HG03175 (cell line): Measurements from ENCODE around the gene SLC25A41.

Experiments
- ATAC-seq: cut with Tn5 transposase; IDR thresholded peaks from one replicate; pipeline ENCODE4 v1.9.1; 2021; ENCODE audit warnings: mild to moderate bottlenecking, moderate library complexity; ENCODE audit not compliant: unreplicated experiment

Gene SLC25A41

GRCh38 chr19:6433663-6434062 lies at the start of gene SLC25A41:
TSS of gene SLC25A41 (minus strand) at chr19:6433763. CDS start at chr19:6433693, 70 bp downstream.
- ATAC-seq, result no peak

GRCh38 chr19:6483235-6483634 lies 49.7 kb upstream of the SLC25A41 start:
- ATAC-seq, result no peak

GRCh38 chr19:6482343-6482686 lies 48.8 kb upstream of the SLC25A41 start:
- no peak for ATAC-seq

GRCh38 chr19:6481541-6482342 lies 48.2 kb upstream of the SLC25A41 start, which contains the start of gene DENND1C:
TSS of gene DENND1C (minus strand) at chr19:6481787. CDS start at chr19:6481695, 92 bp downstream.
- ATAC-seq, result peak; percentile 66

GRCh38 chr19:6480848-6481415 lies 47.4 kb upstream of the SLC25A41 start:
- no peak for ATAC-seq

- no peak for ATAC-seq
Observed at GRCh38 chr19:6479836-6480398, 46.4 kb upstream of the SLC25A41 start.

- ATAC-seq, result no peak
Observed at GRCh38 chr19:6478815-6479214, 45.3 kb upstream of the SLC25A41 start.

- no peak for ATAC-seq
Observed at GRCh38 chr19:6476896-6477431, 43.4 kb upstream of the SLC25A41 start.

GRCh38 chr19:6476155-6476895 lies 42.8 kb upstream of the SLC25A41 start:
- no peak for ATAC-seq

- ATAC-seq, result no peak
Observed at GRCh38 chr19:6475321-6476108, 42.0 kb upstream of the SLC25A41 start.

- no peak for ATAC-seq
Observed at GRCh38 chr19:6473647-6474046, 40.1 kb upstream of the SLC25A41 start.

GRCh38 chr19:6472713-6473112 lies 39.1 kb upstream of the SLC25A41 start:
- ATAC-seq, result no peak

GRCh38 chr19:6471076-6471475 lies 37.5 kb upstream of the SLC25A41 start:
- ATAC-seq, result no peak

- no peak for ATAC-seq
Observed at GRCh38 chr19:6470173-6470572, 36.6 kb upstream of the SLC25A41 start.

GRCh38 chr19:6467384-6467783 lies 33.8 kb upstream of the SLC25A41 start:
- no peak for ATAC-seq

GRCh38 chr19:6466526-6467248 lies 33.1 kb upstream of the SLC25A41 start:
- ATAC-seq, result no peak

- ATAC-seq, result no peak
Observed at GRCh38 chr19:6465663-6466062, 32.1 kb upstream of the SLC25A41 start.

GRCh38 chr19:6465006-6465405 lies 31.4 kb upstream of the SLC25A41 start:
- no peak for ATAC-seq

- no peak for ATAC-seq
Observed at GRCh38 chr19:6464070-6464873, 30.7 kb upstream of the SLC25A41 start, which contains the start of gene CRB3. TSS of gene CRB3 (plus strand) at chr19:6464271. CDS start at chr19:6464702, 431 bp downstream.
